K562 (cell line): ENCODE data around the gene KTN1. TPM values are rescaled to one million over a fixed set of nuclear protein-coding genes. Genes with fewer than 3 reads are reported as not detected.

Source experiments
- ATAC-seq: fragments of 200-7000 bp; cut with Tn5 transposase; 3 replicates; pipeline ENCODE4 v1.9.1; 2020; ENCODE audit warnings: moderate library complexity
- BruUV-seq: library from RNA; stranded (reverse); fragments of 400-500 nt; replicated peaks from 2 replicates; lab custom pipeline; 2021; lab: Mats Ljungman, UMichigan
- CTCF ChIA-PET: fragments of 300-600 bp; formaldehyde crosslinking; extraction: SDS; loops from one replicate; lab custom pipeline; 2021; ENCODE audit warnings: low intra/inter-chr PET ratio; lab: Yijun Ruan, JAX
- POLR2A ChIA-PET: fragments of 300-600, 350-650 bp; sonication (Branson Sonifier 250); formaldehyde crosslinking; extraction: SDS; loops from one replicate; lab custom pipeline; 2021; ENCODE audit warnings: antibody characterized with exemption, inconsistent platforms; lab: Yijun Ruan, JAX
- DNase-seq, 4 experiments: peaks; one replicate each; pipeline versions ENCODE4 v3.0.0 to v3.0.0-alpha.2; 2011 to 2018; ENCODE audit warnings: low spot score in 3 of 4, mixed read lengths in 3 of 4; ENCODE audit errors: extremely low read depth in 1 of 4
- FAIRE-seq: peaks from 2 replicates; lab custom pipeline; 2011; peaks lifted over from hg19 to GRCh38; lab: Jason Lieb, UNC
- H2AFZ ChIP-seq: 2 replicates; pipeline ENCODE4 v1.6.0; 2011; ENCODE audit warnings: low read depth, low read length, control low read depth, inconsistent platforms
- H3K27ac ChIP-seq: fragments of 200-600 bp; 3 replicates; pipeline ENCODE4 v1.8.0; 2011; ENCODE audit warnings: low read depth, mild to moderate bottlenecking, control low read depth, inconsistent platforms, low read length, moderate library complexity, mixed read lengths; ENCODE audit errors: extremely low read depth
- H3K27me3 ChIP-seq, 2 experiments: fragments of 300-600 bp in 1 of 2; 2 replicates in 1 of 2; 3 replicates in 1 of 2; pipeline versions ENCODE4 v1.6.0 to v1.8.0; 2011; ENCODE audit warnings: inconsistent platforms in 2 of 2, low read length in 2 of 2, mild to moderate bottlenecking in 1 of 2, mixed read lengths in 1 of 2, moderate library complexity in 1 of 2; ENCODE audit not compliant: control insufficient read depth in 2 of 2, insufficient read depth in 2 of 2
- H3K36me3 ChIP-seq: fragments of 300-600 bp; 3 replicates; pipeline ENCODE4 v1.8.0; 2011; ENCODE audit warnings: mild to moderate bottlenecking, low read length, inconsistent platforms; ENCODE audit not compliant: control insufficient read depth, insufficient read depth
- H3K4me1 ChIP-seq, 2 experiments: fragments of 200-600 bp in 1 of 2; replicated peaks in 1 of 2; 2 replicates in 1 of 2; 3 replicates in 1 of 2; pipeline versions ENCODE4 v1.5.1 to v1.8.0; 2011; ENCODE audit warnings: inconsistent platforms in 2 of 2, low read length in 2 of 2, mild to moderate bottlenecking in 1 of 2, mixed read lengths in 1 of 2, moderate library complexity in 1 of 2; ENCODE audit not compliant: control insufficient read depth in 2 of 2, insufficient read depth in 2 of 2
- H3K4me2 ChIP-seq: 2 replicates; pipeline ENCODE4 v1.6.1; 2011; ENCODE audit warnings: low read length, control low read depth, inconsistent platforms, mixed read lengths; ENCODE audit not compliant: insufficient read depth
- H3K4me3 ChIP-seq: fragments of 200-600 bp; sonication (generic), shearing (Covaris generic); 2 replicates; pipeline ENCODE4 v1.5.1; 2016; ENCODE audit warnings: control low read depth, inconsistent platforms
- H3K79me2 ChIP-seq: fragments of 200-600 bp; 3 replicates; pipeline ENCODE4 v1.8.0; 2011; ENCODE audit warnings: low read length, inconsistent platforms; ENCODE audit not compliant: control insufficient read depth, insufficient read depth
- H3K9ac ChIP-seq, 2 experiments: 2 replicates each; pipeline versions ENCODE4 v1.6.0 to v1.6.1; 2011; ENCODE audit warnings: low read depth in 2 of 2, low read length in 2 of 2, control low read depth in 1 of 2, inconsistent platforms in 1 of 2, mild to moderate bottlenecking in 1 of 2, mixed read lengths in 1 of 2; ENCODE audit not compliant: insufficient read depth in 1 of 2
- H3K9me1 ChIP-seq: one replicate; pipeline ENCODE4 v1.6.0; 2011; ENCODE audit warnings: inconsistent platforms, mild to moderate bottlenecking, low read length, moderate library complexity; ENCODE audit not compliant: control insufficient read depth, insufficient read depth
- H3K9me3 ChIP-seq: replicated peaks from 2 replicates; pipeline ENCODE4 v1.5.1; 2011; ENCODE audit warnings: low read depth, low read length, inconsistent platforms; ENCODE audit not compliant: control insufficient read depth, insufficient read depth
- H4K20me1 ChIP-seq: replicated peaks from 2 replicates; pipeline ENCODE4 v1.6.1; 2011; ENCODE audit warnings: low read length, inconsistent platforms, mixed read lengths; ENCODE audit not compliant: control insufficient read depth, insufficient read depth
- ATF7 ChIP-seq: fragments of 450-650 bp; IDR thresholded peaks from 2 replicates; pipeline ENCODE4 v1.7.1; 2014; ENCODE audit warnings: mild to moderate bottlenecking, moderate library complexity
- HOXB6 ChIP-seq: fragments of 250-450 bp; sonication (Bioruptor Pico); IDR thresholded peaks from 2 replicates; pipeline ENCODE4 v1.5.1; 2022; ENCODE audit warnings: mild to moderate bottlenecking, borderline replicate concordance
- IRF1 ChIP-seq: sonication (generic); formaldehyde crosslinking; IDR thresholded peaks from 2 replicates; pipeline ENCODE4 v1.8.0; 2022; ENCODE audit warnings: missing genetic modification reagents, mild to moderate bottlenecking, borderline replicate concordance
- RAD51 ChIP-seq: fragments of 450-650 bp; IDR thresholded peaks from 2 replicates; pipeline ENCODE4 v1.7.1; 2016; ENCODE audit warnings: low read depth, mild to moderate bottlenecking, borderline replicate concordance
- RHOXF2B ChIP-seq: fragments of 250-450 bp; sonication (Bioruptor Pico); conservative IDR thresholded peaks from 2 replicates; pipeline ENCODE4 v1.5.1; 2021
- ZNF41 ChIP-seq: fragments of 250-450 bp; sonication (Bioruptor Pico); conservative IDR thresholded peaks from 2 replicates; pipeline ENCODE4 v1.4.0; 2020; ENCODE audit warnings: mild to moderate bottlenecking
- ZNF431 ChIP-seq: sonication (generic); formaldehyde crosslinking; IDR thresholded peaks from 2 replicates; pipeline ENCODE4 v1.8.0; 2022; ENCODE audit warnings: mild to moderate bottlenecking, missing genetic modification reagents
- WGBS: fragments of 100-300 bp; shearing (Covaris generic); methylation state at CpG from one replicate; pipeline ENCODE4 v1.1.6; 2016; ENCODE audit warnings: low coverage, mixed read lengths; ENCODE audit not compliant: insufficient coverage; ENCODE audit errors: missing lambda C conversion rate; 5-methylcytosine and 5-hydroxymethylcytosine counted together
- in situ Hi-C: fragments of 300-500 bp; cut with MboI; formaldehyde crosslinking; loops from 4 replicates; pipeline ENCODE4 v1.15.0; 2018; ENCODE audit warnings: inconsistent platforms, mixed read lengths
- intact Hi-C: fragments of 100-400 bp; cut with micrococcal nuclease; formaldehyde crosslinking; loops from 2 replicates; pipeline ENCODE4 v1.14.2; 2022
- polyA plus RNA-seq, 8 experiments: library from polyadenylated mRNA; depleted of rRNA in 4 of 8; stranded (reverse) in 5 of 8; unstranded in 3 of 8; fragments of >200 nt; fragmentation: Nextera tagmentation in 2 of 8; fragmentation: Illumina TruSeq in 1 of 8; extraction: Ambion mirVana in 2 of 8; extraction: Trizol in 1 of 8; gene quantifications; 2 replicates each; pipeline versions ENCODE4 v1.2.1 to v1.2.3, GENCODE V29; 2011 to 2014; ENCODE audit warnings: inconsistent platforms in 1 of 8, missing spikeins in 1 of 8
- total RNA-seq, 7 experiments: library from RNA; depleted of rRNA in 6 of 7; stranded (reverse); fragments of >200 nt in 6 of 7; fragmentation: Illumina TruSeq in 2 of 7; extraction: Trizol in 2 of 7; gene quantifications; 2 replicates each; pipeline versions ENCODE4 v1.2.1 to v1.2.3, GENCODE V29; 2011 to 2021; ENCODE audit warnings: low replicate concordance in 1 of 7
- TF ChIP-seq, protein P1 (sequence below): fragments of 450-650 bp; IDR thresholded peaks from 2 replicates; pipeline ENCODE4 v1.6.1; 2016; ENCODE audit warnings: low read depth
- TF ChIP-seq, protein P2 (sequence below), 2 experiments: IDR thresholded peaks in 1 of 2; conservative IDR thresholded peaks in 1 of 2; 2 replicates each; pipeline ENCODE4 v1.6.1; 2016; ENCODE audit warnings: low read depth in 2 of 2, mild to moderate bottlenecking in 1 of 2, missing compliant biosample characterization in 1 of 2, missing genetic modification characterization in 1 of 2, moderate library complexity in 1 of 2

The KTN1 gene
- total and polyA plus RNA-seq, 9 of the 15 experiments (the other 6 are each of a cell fraction or from before 2014, with no cell fraction given): 34.8 to 120 (median 63.6) TPM

DNA sequence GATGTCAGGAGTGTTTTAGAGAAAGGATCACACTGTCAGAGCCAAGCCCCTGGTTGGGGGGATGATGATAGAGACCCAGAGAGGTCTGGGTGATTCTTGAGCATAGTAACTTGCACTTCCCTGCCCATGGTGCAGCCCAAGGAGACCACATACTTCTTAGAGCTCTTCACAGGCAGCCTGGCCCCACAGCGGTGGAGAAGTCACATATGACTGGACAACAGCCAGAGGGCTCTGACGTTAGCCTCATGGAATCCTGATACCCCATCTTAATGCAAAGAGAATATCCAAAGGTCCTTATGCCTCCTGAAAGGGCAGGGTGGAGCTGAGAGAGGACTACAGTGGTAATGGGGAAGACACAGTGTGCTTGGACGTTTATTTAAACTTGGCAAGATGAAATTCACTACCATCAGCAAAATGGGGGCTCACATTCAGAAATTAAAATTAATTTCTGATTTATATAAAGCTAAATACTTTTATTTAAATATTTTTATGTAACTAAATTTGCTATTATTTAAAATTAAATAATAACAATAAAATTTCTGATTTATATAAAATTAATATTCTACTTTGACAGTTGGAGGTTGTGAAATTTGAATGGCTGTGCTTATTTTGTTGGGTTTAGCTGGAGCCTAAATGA is 131.3 kb downstream of the KTN1 start:
- no peak for TF ChIP-seq RAD51
- TF ChIP-seq, protein P1, sequence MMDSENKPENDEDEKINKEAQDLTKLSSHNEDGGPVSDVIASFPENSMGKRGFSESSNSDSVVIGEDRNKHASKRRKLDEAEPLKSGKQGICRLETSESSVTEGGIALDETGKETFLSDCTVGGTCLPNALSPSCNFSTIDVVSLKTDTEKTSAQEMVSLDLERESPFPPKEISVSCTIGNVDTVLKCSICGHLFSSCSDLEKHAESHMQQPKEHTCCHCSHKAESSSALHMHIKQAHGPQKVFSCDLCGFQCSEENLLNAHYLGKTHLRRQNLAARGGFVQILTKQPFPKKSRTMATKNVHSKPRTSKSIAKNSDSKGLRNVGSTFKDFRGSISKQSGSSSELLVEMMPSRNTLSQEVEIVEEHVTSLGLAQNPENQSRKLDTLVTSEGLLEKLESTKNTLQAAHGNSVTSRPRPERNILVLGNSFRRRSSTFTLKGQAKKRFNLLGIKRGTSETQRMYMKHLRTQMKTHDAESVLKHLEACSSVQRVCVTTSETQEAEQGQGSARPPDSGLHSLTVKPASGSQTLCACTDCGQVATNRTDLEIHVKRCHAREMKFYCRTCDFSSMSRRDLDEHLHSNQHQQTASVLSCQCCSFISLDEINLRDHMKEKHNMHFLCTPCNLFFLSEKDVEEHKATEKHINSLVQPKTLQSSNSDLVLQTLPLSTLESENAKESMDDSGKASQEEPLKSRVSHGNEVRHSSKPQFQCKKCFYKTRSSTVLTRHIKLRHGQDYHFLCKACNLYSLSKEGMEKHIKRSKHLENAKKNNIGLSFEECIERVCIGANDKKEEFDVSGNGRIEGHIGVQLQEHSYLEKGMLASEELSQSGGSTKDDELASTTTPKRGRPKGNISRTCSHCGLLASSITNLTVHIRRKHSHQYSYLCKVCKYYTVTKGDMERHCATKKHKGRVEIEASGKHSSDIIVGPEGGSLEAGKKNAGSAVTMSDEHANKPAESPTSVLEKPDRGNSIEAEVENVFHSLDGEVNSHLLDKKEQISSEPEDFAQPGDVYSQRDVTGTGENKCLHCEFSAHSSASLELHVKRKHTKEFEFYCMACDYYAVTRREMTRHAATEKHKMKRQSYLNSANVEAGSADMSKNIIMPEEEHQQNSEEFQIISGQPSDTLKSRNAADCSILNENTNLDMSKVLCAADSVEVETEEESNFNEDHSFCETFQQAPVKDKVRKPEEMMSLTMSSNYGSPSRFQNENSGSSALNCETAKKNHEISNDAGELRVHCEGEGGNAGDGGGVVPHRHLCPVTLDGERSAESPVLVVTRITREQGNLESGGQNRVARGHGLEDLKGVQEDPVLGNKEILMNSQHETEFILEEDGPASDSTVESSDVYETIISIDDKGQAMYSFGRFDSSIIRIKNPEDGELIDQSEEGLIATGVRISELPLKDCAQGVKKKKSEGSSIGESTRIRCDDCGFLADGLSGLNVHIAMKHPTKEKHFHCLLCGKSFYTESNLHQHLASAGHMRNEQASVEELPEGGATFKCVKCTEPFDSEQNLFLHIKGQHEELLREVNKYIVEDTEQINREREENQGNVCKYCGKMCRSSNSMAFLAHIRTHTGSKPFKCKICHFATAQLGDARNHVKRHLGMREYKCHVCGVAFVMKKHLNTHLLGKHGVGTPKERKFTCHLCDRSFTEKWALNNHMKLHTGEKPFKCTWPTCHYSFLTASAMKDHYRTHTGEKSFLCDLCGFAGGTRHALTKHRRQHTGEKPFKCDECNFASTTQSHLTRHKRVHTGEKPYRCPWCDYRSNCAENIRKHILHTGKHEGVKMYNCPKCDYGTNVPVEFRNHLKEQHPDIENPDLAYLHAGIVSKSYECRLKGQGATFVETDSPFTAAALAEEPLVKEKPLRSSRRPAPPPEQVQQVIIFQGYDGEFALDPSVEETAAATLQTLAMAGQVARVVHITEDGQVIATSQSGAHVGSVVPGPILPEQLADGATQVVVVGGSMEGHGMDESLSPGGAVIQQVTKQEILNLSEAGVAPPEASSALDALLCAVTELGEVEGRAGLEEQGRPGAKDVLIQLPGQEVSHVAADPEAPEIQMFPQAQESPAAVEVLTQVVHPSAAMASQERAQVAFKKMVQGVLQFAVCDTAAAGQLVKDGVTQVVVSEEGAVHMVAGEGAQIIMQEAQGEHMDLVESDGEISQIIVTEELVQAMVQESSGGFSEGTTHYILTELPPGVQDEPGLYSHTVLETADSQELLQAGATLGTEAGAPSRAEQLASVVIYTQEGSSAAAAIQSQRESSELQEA: no peak
- TF ChIP-seq ATF7: no peak
- TF ChIP-seq HOXB6 (CRISPR knock-in tag): no peak
- TF ChIP-seq, protein P2, sequence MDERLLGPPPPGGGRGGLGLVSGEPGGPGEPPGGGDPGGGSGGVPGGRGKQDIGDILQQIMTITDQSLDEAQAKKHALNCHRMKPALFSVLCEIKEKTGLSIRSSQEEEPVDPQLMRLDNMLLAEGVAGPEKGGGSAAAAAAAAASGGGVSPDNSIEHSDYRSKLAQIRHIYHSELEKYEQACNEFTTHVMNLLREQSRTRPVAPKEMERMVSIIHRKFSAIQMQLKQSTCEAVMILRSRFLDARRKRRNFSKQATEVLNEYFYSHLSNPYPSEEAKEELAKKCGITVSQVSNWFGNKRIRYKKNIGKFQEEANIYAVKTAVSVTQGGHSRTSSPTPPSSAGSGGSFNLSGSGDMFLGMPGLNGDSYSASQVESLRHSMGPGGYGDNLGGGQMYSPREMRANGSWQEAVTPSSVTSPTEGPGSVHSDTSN (CRISPR knock-in tag; IDR thresholded peaks at IDR 0.05; ENCODE audit: low read depth): no peak
- TF ChIP-seq, protein P2 (tag; conservative IDR thresholded peaks at IDR 0.05; ENCODE audit: low read depth): no peak
- no peak for TF ChIP-seq ZNF431 (CRISPR knock-in tag)
- no peak for TF ChIP-seq IRF1 (CRISPR knock-in tag)
- no peak for TF ChIP-seq ZNF41 (CRISPR knock-in tag)
- no peak for TF ChIP-seq RHOXF2B
- TF ChIP-seq, all 486 proteins: peak for 0
- Histone ChIP-seq H3K36me3 (no peaks in the 10 kb centered on the region), H3K27ac (no peak overlapping the region), H3K27me3 (peaks cover 3 to 5% of the 10 kb centered on the region in 2 experiments; a peak in 2 of 5 replicates), H3K9me3 (no peaks in the 10 kb centered on the region), H4K20me1 (no peaks in the 10 kb centered on the region), H2AFZ (no peak overlapping the region), H3K4me3 (no peak overlapping the region), H3K9me1 (no peaks in the 10 kb centered on the region), H3K79me2 (no peaks in the 10 kb centered on the region), H3K4me2 (no peak overlapping the region), H3K4me1 (no peaks in the 10 kb centered on the region), H3K9ac (no peak overlapping the region)
- ChIA-PET POLR2A (interaction anchor here (1.0 kb wide), 1 partner anchor 763 kb away, joined by 3 read pairs; no protein-coding TSS in a partner anchor), CTCF (no interaction called here)
- DNase-seq: no peak
- BruUV-seq: no TSS peak
- FAIRE-seq: no peak
- 0% methylated on average over 3 of the region's 3 CpGs for WGBS
- no peak for ATAC-seq
- in situ Hi-C loops (no loop called here), intact Hi-C loops (no loop called here)
